RPMI7951 (cell line): Measurements from ENCODE around the gene TTC39A. TPM values are rescaled to one million over a fixed set of nuclear protein-coding genes. Genes with fewer than 3 reads are reported as not detected.
"Not testable (repeated sequence)": the region's sequence is repeated elsewhere in the genome, so short reads cannot be mapped to it uniquely, and the experiment has no call there.

ENCODE experiments used
- DNase-seq: peaks from one replicate; pipeline ENCODE4 v3.0.0-alpha.2; 2012; ENCODE audit warnings: low read depth
- total RNA-seq: library from RNA; depleted of rRNA; stranded (reverse); fragments of >200 nt; shearing (Covaris generic); gene quantifications from 2 replicates; pipeline ENCODE4 v1.2.3, GENCODE V29; 2014; rRNA removed

Gene TTC39A
- total RNA-seq, 1 experiment from 2014 or later, result 0.24 TPM

- DNase-seq, result no peak
These were observed 63.6 kb downstream of the TTC39A start for GRCh38 chr1:51266791-51267190.

- no peak for DNase-seq
These were observed 64.2 kb downstream of the TTC39A start for GRCh38 chr1:51266181-51266580.

- DNase-seq, result no peak
These were observed 64.7 kb downstream of the TTC39A start for GRCh38 chr1:51265618-51266017.

GRCh38 chr1:51264451-51264850, 65.9 kb downstream of the TTC39A start:
- DNase-seq, result peak; percentile 95

- DNase-seq, result no peak
These were observed 67.0 kb downstream of the TTC39A start for GRCh38 chr1:51263147-51263877.

GRCh38 chr1:51255331-51255730, 75.0 kb downstream of the TTC39A start:
- DNase-seq, result no peak

- DNase-seq, result no peak
These were observed 76.7 kb downstream of the TTC39A start for GRCh38 chr1:51253691-51254090.

GRCh38 chr1:51252366-51252765, 78.0 kb downstream of the TTC39A start:
- no peak for DNase-seq

GRCh38 chr1:51251165-51251564, 79.2 kb downstream of the TTC39A start:
- DNase-seq, result not testable (repeated sequence)

GRCh38 chr1:51250729-51251128, 79.6 kb downstream of the TTC39A start:
- DNase-seq, result not testable (repeated sequence)

GRCh38 chr1:51249445-51249844, 80.9 kb downstream of the TTC39A start:
- DNase-seq, result no peak

GRCh38 chr1:51247499-51247898, 82.9 kb downstream of the TTC39A start:
- DNase-seq, result no peak

GRCh38 chr1:51247022-51247421, 83.3 kb downstream of the TTC39A start:
- DNase-seq, result no peak

GRCh38 chr1:51242546-51242945, 87.8 kb downstream of the TTC39A start:
- no peak for DNase-seq

- DNase-seq, result no peak
These were observed 89.2 kb downstream of the TTC39A start for GRCh38 chr1:51241119-51241518.

GRCh38 chr1:51240084-51240483, 90.3 kb downstream of the TTC39A start:
- DNase-seq, result no peak

GRCh38 chr1:51238034-51238403, 92.3 kb downstream of the TTC39A start:
- no peak for DNase-seq

- no peak for DNase-seq
These were observed 92.9 kb downstream of the TTC39A start for GRCh38 chr1:51237351-51238033.

Other genes starting within 250 kb of the TTC39A start
- gene C1orf185, start 228.3 kb downstream of the TTC39A start, total RNA-seq, result not detected in 2 replicates
- gene RNF11, start 94.3 kb downstream of the TTC39A start, total RNA-seq, result 147 and 164 TPM in 2 replicates
- 25.9 and 33.4 TPM in 2 replicates for gene EPS15, start 188.7 kb upstream of the TTC39A start, total RNA-seq